GM19193 (cell line): ENCODE data around the gene REX1BD.

Experiments
- POLR2A ChIP-seq: IDR thresholded peaks from 4 replicates; pipeline ENCODE4 v1.6.1; 2011; ENCODE audit not compliant: insufficient read depth, insufficient read length; ENCODE audit errors: extremely low read depth

The REX1BD gene

DNA sequence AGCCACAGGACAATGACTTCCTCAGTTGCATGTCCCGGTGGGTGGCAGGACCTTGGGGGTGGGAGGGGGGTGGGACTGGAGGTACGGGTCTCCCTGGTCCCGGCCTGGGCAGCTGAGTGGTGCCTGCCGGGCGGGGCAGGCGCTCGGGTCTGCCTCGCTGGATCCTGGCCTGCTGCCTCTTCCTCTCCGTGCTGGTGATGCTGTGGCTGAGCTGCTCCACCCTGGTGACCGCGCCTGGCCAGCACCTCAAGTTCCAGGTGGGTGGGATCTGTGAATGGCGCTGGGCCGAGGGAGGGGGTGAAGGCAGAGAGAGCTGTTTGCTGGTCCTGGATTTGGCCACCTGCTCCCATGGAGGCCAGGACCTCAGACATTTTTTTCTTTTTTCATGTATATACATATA, 29.6 kb downstream of the REX1BD start:
- no peak for TF ChIP-seq POLR2A

DNA sequence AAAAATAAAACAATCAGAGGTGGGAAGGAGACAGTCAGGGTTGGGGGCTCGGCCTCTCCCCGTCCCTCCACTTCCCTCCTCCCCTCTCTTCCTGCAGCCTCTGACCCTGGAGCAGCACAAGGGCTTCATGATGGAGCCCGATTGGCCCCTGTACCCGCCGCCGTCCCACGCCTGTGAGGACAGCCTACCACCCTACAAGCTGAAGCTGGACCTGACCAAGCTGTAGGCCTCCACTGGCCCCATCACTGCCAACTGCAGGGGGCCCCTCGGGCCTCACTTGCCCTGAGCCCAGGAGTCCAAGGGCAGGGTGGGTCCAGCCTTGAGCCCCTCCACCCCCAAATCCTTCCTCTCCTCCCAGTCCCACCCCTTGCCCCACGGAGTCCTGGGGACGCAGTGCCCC, 31.7 kb downstream of the REX1BD start:
- TF ChIP-seq POLR2A = no peak

DNA sequence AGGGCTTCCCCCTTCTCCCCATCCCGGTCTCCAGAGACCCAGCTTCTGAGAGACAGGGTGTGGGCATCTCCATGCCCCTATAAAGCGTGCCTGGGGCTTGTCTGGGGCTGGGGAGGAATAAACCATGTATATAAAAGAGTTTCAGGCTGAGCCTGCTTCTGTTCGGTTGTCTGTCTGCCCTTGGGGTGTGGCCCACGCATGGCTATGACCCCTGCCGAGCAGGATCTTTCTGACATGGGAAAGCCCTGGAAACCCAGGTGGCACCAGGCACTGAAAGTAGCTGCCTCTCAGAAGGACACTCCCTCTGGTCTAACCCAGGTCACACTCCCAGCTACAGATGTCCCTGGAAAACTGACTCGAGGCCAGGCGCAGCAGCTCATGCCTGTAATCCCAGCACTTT, 32.3 kb downstream of the REX1BD start:
- no peak for TF ChIP-seq POLR2A

DNA sequence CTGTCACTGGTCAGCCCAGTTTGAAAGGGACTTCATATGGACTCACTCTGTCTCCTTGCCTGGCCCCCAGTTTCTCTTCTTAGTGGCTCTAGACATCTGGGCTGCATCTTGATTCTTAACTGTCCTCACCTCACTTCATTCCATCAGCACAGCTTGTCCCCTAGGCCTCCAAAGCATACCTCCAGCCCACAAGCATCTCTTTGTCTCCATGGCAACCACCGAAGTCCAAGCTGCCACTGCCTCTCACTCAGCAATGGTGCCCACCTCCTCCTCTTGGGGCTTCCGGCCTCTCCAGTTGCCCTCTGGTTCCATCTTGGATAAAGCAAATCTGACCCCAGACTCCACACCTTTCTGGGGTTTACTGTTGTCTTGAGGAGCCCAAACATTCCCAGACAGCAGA, 38.3 kb downstream of the REX1BD start:
- TF ChIP-seq POLR2A = no peak

DNA sequence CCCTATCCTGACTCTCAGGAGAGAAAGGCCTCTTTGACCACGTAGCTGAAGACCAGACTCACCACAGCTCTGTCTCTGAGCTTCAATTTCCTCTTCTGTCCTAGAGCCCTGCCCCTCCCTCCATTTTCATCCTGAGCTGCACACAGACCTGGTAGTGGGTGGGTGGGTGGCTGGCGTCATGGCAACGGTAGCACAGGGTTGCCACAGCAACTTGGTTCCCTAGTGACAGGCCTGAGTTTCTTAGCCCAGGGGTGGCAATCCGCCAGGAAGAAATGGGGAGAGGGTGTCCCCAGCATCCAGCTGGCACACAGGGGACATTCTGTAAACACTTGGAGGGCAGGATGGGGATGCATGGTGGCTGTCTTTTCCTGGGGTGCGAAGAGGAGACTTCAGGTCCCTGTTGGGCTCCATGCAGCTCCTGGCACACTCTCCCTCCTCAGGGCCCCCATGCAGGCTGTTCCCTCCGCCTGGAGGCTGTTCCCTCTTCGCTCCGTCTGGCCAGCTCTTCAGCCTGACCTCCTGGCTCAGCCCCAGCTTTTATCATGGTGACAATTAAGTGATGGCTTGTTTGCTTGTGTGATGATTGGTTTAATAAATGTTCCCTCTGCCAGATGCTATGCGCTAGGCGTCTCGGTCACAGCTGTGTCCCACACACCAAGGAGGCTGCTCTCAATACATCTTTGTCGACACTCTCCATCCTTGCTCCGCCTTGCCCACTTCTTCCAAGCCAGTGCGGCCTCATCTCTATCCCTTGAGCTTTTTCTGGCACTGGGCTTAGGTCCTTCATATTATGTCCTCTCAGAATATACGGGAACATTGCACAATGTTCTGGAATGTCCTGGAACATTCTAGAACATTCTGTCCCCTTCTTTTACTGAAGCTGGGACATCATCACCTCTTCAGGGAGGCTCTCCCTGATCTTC, 40.8 kb downstream of the REX1BD start:
- TF ChIP-seq POLR2A = no peak

DNA sequence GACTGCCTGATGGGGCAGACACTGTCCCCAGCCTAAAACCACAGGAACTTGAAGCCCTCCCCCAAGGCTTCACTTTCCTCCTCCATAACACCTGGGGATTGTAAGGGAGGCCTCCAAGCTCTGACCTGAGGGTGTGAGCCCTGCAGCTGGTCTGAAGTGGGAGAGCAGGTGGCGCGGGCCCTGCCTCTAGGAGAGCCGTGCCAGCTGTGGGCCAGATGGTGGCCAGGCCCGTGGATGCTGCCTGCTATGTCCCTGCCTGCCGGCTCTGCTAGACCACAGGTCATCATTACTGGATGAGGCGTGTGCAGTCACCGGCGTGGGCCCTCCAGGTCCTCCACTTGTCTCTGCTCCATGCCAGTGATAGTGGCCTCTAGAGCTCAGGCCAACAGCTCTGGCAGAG, 44.7 kb downstream of the REX1BD start:
- TF ChIP-seq POLR2A = no peak

DNA sequence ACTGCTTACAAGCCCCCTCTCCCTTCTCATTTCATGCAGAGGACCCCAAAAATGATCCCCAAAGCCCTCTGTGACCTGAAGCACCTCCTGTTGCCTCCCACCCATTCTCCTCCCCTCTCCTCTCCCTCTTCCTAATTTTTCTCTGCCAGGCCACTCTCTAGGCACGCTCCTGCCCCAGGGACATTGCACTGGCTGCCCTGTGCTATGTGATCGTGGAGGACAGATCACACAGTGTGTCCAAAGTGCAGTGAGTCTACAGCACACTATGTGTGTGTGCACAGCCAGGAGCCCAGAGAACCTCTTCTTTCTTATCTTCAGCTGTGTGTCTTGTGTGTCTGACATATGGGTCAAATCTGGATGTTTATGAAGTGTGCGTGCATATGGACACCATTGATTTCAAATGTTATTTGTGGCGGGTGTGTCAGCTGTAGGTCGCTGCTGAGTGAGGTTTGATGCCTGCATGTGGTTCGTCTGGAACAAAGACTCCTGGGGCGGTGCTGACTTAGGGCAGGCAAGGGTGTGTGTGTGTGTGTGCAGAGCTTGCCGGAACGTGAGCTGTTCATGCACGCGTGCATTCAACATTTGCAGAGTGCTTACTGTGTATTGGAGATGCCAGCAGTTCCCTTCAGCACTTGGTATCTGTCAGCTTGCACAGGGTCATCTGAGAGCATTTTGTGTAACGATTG, 46.2 kb downstream of the REX1BD start:
- TF ChIP-seq POLR2A = no peak

DNA sequence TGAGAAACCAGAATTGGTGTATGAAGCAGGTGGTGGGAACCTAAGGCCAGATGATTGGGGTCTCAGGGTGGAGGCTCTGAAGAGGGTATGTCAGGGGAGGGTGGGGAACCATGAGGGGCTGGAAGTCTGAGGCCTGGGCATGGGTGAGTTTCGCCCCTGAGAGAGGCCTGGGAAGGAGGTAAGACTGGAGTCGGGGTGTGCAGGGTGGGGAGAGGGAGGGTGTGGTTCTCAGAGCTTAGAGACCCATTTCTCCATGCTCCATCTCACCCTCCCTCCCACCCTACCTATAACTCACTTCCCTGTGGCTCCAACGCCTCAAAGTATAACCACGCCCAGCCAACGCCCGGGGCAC, 47.2 kb downstream of the REX1BD start:
- no peak for TF ChIP-seq POLR2A

DNA sequence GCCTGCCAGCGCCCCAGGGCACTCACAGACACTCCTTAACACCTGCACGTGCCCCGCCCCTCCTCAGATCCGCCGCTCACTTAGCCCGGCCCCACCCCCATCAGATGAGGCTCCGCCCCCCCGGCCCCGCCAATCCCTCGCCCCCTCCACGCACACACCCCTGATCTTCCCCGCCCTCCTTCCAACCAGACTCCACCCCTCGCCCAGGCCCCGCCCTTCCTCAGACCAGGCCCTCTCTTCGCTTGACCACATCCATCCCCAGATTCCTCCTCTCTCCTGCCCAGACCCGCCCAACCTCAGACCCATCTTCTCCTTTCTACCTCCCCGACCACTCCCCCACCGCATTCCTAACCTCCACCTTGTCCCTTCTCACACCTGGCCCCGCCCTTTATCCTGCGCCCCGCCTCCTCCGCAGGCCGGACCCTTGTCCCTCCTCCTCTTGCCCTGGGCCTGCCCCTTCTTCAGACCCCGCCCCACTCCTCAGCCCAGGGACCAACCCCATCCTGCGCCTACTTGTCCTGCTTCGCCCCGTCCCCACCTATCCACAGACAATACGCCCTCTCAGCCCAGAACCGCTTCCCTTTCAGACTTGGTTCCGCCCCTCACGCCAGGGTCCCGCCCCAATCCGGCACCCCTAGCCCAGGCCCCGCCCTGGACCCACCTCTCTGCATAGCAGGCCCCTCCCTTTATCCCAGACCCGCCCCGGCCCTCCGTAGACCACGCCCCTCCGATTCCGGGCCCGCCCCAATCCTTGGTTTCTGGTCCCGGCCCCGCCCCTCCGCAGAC, 47.8 kb downstream of the REX1BD start:
- no peak for TF ChIP-seq POLR2A

DNA sequence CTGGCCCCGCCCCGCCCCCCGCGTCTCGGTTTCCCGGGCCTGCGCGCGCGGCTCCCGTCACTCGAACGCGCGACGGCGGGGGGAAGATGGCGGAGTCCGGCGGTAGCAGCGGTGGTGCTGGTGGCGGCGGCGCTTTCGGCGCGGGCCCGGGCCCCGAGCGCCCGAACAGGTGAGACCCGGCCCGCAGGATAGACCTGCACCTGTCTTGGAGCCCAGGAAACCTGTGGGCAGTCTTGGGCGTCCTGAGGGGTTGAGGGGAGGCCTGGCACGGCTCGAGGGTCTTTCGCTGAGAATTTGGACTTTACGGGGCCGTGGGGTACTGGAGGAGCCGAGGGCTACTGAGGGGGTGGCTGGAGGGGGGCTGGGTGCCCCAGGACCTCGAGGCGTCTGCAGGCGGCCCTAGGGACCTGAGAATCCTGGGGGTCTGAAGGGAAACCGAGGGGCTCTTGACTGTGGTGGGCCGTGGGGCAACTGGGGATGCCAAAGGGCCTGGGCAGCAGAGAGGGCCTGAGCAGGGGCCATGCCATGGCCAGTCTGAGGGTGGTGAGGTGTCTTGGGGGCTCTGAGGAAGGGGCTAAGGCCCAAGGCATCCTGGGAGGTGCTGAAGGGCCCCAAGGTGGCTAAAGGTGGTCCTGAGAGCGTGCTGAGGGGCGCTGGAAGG, 48.5 kb downstream of the REX1BD start, which contains the start of gene KLHL26:
TSS of gene KLHL26 (plus strand) at position 60 of the 661 bp plus-strand sequence. CDS start at position 87, 27 bp downstream.
- TF ChIP-seq POLR2A = peak; percentile 72

DNA sequence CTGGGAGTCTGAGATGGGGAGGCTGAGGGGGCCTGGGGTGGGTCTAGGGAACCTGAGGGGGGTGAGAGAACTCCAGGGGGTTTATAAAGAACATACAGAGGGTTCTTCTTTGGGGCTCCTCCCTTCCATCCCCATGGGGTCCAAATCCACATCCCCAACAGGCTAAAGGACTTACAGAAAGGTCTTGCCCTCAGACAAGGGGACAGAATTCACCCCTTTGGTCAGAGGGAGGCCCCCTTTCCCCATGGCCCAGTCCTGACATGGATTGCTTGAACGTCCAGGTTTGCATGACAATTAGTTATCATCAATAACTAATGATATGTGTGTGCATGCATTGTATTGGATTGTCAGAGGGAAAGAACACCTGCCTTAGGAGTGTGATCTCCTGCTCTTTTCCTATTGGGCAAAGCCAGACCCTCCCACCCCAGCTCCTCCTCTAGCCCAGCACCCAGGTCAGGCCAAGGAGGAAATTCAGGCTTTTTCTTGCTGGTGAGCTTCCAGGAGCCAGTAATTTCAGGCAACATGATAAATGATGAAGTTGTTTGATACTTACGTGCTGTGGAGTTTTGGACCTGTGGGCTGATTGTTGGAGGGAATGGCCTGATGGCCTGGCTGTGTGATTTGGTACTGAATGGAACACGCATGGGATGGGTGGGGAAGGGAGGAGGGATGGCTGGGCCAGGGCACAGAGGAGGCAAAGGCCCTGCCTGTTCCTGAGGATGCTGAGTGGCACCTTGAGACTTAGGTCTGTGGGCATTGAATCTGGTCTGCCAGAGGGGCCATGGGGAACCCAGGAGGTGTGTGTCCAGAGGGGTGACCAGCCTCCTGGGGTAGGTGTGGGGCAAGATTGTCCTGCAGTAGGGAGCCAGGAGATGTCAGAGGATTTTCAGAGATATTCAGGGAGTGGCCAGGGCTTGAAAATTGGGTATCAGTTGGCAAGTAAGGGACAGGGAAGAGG, 49.4 kb downstream of the REX1BD start:
- TF ChIP-seq POLR2A = no peak

DNA sequence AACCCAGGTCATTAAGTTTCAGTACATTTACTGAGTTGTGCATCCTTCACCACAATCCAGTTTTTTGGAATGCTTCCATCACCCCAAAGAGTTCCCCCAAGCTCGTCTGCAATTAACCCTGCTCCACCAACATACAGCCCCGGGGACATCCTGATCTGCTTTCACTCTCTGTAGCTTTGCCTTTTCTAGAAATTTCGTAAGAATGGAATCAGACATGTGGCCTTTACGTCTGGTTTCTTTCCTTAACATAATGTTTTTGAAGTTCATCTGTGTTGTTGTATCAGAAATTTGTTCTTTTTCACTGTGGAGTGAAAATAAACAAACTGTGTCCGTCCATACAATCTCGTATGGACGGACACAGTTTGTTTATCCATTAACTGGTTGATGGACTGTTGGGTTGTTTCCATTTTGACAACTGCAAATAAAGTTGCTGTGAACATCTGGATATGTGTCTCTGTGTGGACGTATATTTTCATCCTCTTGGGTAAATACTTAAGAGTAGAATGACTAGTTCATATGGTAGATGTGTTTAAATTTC, 51.2 kb downstream of the REX1BD start:
- no peak for TF ChIP-seq POLR2A
